SK-N-MC (cell line): ENCODE results near the gene NOS3.

Experiments used
- EZH2 ChIP-seq: fragments of 200-600 bp; sonication (generic); IDR thresholded peaks from one replicate; pipeline ENCODE4 v1.6.1; 2017; ENCODE audit warnings: antibody characterized with exemption
- POLR2AphosphoS5 ChIP-seq: IDR thresholded peaks from 2 replicates; pipeline ENCODE4 v1.6.1; 2012; ENCODE audit warnings: mild to moderate bottlenecking, low read depth, low read length, borderline replicate concordance

DNA sequence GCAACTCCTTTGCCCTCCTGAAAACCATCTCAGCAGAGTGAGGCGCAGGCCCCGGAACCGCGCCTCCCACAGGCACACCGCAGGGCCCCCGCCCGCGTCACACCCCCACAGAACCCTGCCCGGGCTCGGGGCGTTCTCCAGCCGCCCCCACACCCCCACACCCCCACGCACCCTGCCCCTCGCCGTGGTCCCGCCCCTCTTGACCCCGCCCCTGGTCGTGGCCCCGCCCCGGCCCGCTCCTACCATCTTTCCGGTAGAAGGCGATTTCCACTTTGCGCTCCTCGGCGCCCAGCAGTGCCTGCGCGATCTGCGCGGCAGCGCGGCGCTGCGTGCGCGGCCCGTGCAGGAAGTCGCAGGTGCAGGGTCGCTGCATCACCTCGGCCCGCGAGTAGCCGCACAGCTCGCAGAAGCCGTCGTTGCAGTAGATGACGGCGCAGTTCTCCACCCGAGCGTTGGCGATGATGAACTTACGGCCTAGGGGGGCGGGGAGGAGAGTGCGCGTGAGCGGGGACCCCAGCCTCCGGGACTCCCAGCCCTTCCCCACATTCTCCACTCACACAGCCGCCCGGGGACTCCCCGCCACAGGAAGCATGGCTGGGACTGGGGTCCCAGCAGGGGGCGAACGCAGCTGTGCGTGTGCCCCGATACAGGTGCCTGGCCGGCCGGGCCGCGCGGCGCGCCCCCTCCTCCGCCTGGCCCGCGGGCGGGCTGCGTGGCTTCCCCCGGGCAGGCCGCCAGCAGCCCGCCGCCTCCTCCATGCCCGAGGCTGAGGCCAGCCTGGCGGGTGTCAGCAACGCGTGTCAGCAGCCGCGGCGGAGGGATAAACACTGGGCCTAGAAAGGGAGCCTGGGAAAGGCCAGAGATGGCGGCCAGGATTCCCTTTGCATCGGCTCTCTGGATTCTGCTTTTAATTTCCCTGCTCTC is 16.1 kb upstream of the NOS3 start:
- TF ChIP-seq EZH2: no peak
- peak; percentile 56; the same call in 1 of the 2 replicates for TF ChIP-seq POLR2AphosphoS5
